Chondrocyte (in vitro differentiated cells): Measurements from ENCODE around the gene JADE1. TPM values are rescaled to one million over a fixed set of nuclear protein-coding genes. Genes with fewer than 3 reads are reported as not detected.
A peak's percentile ranks its signal among the peaks of the same experiment; 100 is the strongest.

Experiments
- DNase-seq: peaks from one replicate; pipeline ENCODE4 v3.0.0; 2021; ENCODE audit warnings: mixed read lengths, low spot score
- H3K27ac Mint-ChIP-seq: one replicate; pipeline ENCODE4 v1.8.0; 2021; ENCODE audit warnings: mild to moderate bottlenecking, moderate library complexity, mixed read lengths; ENCODE audit not compliant: unreplicated experiment
- H3K27me3 Mint-ChIP-seq: 2 replicates; pipeline ENCODE4 v1.8.0; 2021; ENCODE audit warnings: low read depth, mixed read lengths
- H3K36me3 Mint-ChIP-seq: 2 replicates; pipeline ENCODE4 v1.8.0; 2021; ENCODE audit warnings: low read depth, mixed read lengths
- H3K4me1 Mint-ChIP-seq: 2 replicates; pipeline ENCODE4 v1.8.0; 2021; ENCODE audit warnings: low read depth, mild to moderate bottlenecking, mixed read lengths
- H3K4me3 Mint-ChIP-seq: one replicate; pipeline ENCODE4 v1.8.0; 2021; ENCODE audit warnings: mild to moderate bottlenecking, moderate library complexity, mixed read lengths; ENCODE audit not compliant: unreplicated experiment
- H3K9me3 Mint-ChIP-seq: 2 replicates; pipeline ENCODE4 v1.8.0; 2021; ENCODE audit warnings: low read depth, mixed read lengths
- CTCF ChIP-seq: fragments of 200-600 bp; sonication (generic); IDR thresholded peaks from 2 replicates; pipeline ENCODE4 v1.5.0; 2021; ENCODE audit warnings: antibody characterized with exemption, mild to moderate bottlenecking, moderate library complexity
- total RNA-seq: library from RNA; stranded (reverse); gene quantifications from 3 replicates; pipeline ENCODE4 v1.2.1, GENCODE V29; 2021

Gene JADE1
- total RNA-seq, 1 donor from 2014 or later = 34.0 TPM

GRCh38 chr4:128837679-128838078, 28.2 kb downstream of the JADE1 start:
- Mint-ChIP-seq H3K4me3 (no peak overlapping the region), H3K27me3 (no peaks in the 10 kb centered on the region), H3K36me3 (peaks cover 2% of the 10 kb centered on the region), H3K4me1 (peaks cover 40% of the 10 kb centered on the region), H3K27ac (no peak overlapping the region), H3K9me3 (no peaks in the 10 kb centered on the region)
- TF ChIP-seq CTCF = no peak
- DNase-seq = no peak

- Mint-ChIP-seq H3K4me3 (no peak overlapping the region), H3K36me3 (peaks cover 9% of the 10 kb centered on the region), H3K9me3 (no peaks in the 10 kb centered on the region), H3K4me1 (peaks cover 45% of the 10 kb centered on the region), H3K27ac (no peak overlapping the region), H3K27me3 (no peaks in the 10 kb centered on the region)
- TF ChIP-seq CTCF = peak; percentile 15
- no peak for DNase-seq
These were observed 31.3 kb downstream of the JADE1 start for GRCh38 chr4:128840711-128841318.

GRCh38 chr4:128841402-128841801, 31.9 kb downstream of the JADE1 start:
- Mint-ChIP-seq H3K4me1 (peaks cover 46% of the 10 kb centered on the region), H3K36me3 (peaks cover 12% of the 10 kb centered on the region), H3K27ac (no peak overlapping the region), H3K4me3 (no peak overlapping the region), H3K9me3 (no peaks in the 10 kb centered on the region), H3K27me3 (no peaks in the 10 kb centered on the region)
- DNase-seq = no peak
- no peak for TF ChIP-seq CTCF

- no peak for DNase-seq
- peak overlapping the region; percentile 28 for H3K27ac Mint-ChIP-seq
- H3K4me3 Mint-ChIP-seq = no peak overlapping the region
- no peak for TF ChIP-seq CTCF
- peaks cover 50% of the 10 kb centered on the region for H3K4me1 Mint-ChIP-seq
- no peaks in the 10 kb centered on the region for H3K9me3 Mint-ChIP-seq
- no peaks in the 10 kb centered on the region for H3K27me3 Mint-ChIP-seq
- H3K36me3 Mint-ChIP-seq = peaks cover 36% of the 10 kb centered on the region
These were observed 35.4 kb downstream of the JADE1 start for GRCh38 chr4:128844931-128845330.

GRCh38 chr4:128846063-128846462, 36.6 kb downstream of the JADE1 start:
- Mint-ChIP-seq H3K27ac (no peak overlapping the region), H3K36me3 (peaks cover 43% of the 10 kb centered on the region), H3K4me3 (no peak overlapping the region)

More at GRCh38 chr4:128846063-128846462, 36.6 kb downstream of the JADE1 start:
- H3K27me3 Mint-ChIP-seq = no peaks in the 10 kb centered on the region
- TF ChIP-seq CTCF = no peak
- H3K4me1 Mint-ChIP-seq = peaks cover 42% of the 10 kb centered on the region
- no peak for DNase-seq
- no peaks in the 10 kb centered on the region for H3K9me3 Mint-ChIP-seq
